Inflammatory macrophage treated with lipopolysaccharide for 4 hours (primary cell): Measurements from ENCODE around the gene FAS.
"Not testable (repeated sequence)": the region's sequence is repeated elsewhere in the genome, so short reads cannot be mapped to it uniquely, and the experiment has no call there.

Source experiments
- DNase-seq: peaks from one replicate; pipeline ENCODE4 v3.0.0-alpha.2; 2020

The FAS gene

GRCh38 chr10:88995156-88995876 is 4.7 kb downstream of the FAS start:
- no peak for DNase-seq

- DNase-seq, result peak; percentile 53
Observed at GRCh38 chr10:88996927-88997326, 6.3 kb downstream of the FAS start.

DNA sequence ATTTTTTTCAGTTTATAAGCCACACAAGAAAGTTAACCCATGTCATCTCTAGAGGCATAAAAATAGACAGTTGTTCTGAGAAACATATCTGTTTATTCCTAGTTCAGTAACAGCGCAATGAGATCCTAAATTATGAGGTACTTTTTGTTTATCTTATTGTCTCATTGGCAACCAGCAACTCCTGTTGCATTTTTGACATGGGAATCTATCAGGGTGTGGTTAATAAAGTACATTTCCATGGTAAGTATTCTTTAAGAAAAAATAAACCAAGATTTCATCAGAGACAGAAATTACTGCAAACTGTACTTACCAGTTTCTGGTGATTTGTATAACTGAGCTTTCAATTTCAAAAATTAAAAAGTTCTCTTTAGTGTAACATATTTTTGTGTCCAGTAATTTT is 9.0 kb downstream of the FAS start:
- peak; percentile 74 for DNase-seq

- DNase-seq, result no peak
Observed at GRCh38 chr10:89001024-89001728, 10.6 kb downstream of the FAS start.

- no peak for DNase-seq
Observed at GRCh38 chr10:89001729-89002072, 11.1 kb downstream of the FAS start.

GRCh38 chr10:89002226-89002978 is 11.8 kb downstream of the FAS start:
- DNase-seq, result no peak

DNA sequence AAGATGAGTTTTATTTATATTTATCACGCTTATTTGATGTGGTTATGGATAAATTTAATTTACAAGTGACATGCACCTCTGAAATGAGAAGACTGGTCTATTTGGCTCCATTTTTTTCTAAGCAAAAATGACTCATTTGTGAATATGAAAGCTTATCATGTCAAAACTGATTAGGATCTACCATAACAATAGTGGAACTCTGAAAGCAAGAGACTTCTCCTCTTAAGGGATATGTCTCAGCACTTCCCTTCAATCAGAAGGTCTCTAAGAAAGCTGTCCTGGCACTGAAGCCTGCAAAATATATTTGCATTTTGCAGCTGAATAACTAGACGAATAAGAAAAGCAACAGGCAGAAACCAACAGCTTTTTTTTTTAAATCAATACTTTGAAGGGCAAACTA is 12.7 kb downstream of the FAS start:
- no peak for DNase-seq

DNA sequence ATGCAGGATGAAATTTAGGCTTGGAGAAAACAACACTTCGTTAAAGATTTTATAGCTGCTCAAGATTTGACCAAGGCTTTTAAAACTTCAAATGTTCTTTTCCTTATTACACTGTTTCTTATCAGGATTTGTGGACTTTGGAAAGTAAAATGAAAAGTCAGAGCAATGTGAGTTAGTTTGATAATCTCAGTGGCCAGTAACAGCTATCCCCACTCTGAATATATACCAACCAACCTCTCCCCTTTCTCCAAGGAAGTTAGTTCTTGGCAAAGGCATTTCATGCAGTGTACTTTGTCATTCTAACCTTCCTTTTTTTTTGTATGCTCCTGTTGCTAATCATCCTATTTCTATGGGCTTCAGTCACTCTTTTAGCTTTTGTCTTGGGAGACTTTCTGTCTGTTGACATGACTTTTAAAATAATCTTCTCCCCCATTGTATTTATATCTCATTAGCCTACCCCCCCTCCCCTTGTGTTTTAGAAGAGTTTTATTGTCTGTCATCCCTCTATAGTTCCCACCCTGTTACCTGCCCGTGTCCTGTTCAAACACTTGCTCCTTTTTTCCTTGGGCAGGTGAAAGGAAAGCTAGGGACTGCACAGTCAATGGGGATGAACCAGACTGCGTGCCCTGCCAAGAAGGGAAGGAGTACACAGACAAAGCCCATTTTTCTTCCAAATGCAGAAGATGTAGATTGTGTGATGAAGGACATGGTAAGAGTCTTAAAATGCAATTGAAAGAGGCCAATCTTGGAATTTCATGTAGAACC is 16.7 kb downstream of the FAS start:
- DNase-seq, result no peak

DNA sequence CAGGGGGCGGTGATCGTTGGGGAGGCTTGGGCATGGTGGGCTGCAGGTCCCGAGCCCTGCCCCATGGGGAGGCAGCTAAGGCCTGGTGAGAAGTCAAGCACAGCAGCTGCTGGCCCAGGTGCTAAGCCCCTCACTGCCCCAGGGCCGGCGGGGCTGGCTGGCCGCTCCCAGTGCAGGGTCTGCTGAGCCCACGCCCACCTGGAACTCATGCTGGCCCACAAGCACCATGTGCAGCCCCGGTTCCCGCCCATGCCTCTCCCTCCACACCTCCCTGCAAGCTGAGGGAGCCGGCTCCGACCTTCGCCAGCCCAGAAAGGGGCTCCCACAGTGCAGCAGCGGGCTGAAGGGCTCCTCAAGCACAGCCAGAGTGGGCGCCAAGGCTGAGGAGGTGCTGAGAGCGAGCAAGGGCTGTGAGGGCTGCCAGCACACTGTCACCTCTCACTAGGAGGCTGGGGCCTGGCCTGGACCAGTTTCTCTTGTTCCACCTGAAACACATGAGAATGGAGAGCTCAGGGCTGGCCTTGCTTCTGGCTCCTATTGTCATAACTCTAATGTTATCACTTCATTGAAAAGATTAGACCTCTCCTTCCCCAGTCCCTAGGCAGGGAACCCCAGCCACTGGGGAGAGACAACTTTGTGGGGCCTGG is 28.2 kb downstream of the FAS start:
- not testable (repeated sequence) for DNase-seq

DNA sequence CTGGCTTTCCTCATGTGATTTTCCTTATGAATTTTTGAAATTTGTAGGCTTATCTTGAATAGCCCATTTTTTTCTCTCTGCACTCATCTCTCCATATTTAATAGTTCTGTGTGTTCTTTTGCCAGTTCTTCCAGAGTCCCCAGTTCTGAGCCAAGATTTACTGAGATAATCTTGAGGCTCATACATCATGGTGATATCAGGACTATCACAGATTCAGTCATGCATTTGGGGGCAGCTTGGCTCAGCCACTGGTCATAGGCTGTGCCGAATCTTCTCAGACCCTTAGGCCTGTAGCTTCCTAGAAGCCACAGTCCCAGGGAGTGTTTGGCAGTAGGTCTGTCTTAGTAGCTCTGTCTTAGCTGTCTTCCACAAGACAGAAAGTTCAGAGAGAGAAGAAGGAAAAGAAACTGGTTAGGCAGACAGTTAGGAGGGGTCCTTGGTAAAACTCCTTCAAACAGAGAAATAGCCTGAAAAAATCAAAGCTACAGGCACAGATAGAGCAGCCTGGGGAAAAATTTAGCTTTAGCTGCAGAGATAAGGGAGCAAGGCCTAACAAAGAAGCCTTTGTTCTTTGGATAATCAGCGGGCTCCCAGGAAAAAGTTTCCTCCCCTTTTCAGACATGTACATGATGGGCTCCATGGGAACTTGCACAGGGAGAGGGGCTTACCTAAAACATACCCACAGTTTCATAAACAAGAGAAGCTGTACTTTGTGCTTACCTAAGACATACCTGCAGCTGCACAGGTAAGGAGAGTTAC is 29.1 kb downstream of the FAS start:
- no peak for DNase-seq

DNA sequence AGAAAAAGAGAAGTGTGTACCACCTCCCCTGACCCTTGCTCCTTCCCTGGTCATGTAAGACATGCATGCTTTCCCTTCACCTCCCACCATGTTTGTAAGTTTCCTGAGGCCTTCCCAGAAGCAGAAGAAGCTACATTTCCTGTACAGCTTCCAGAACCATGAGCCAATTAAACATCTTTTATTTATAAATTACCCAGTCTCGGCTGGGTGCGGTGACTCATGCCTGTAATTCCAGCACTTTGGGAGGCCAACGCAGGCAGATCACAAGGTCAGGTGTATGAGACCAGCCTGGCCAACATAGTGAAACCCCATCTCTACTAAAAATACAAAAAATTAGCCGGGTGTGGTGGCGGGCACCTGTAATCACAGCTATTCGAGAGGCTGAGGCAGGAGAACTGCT is 30.9 kb downstream of the FAS start:
- not testable (repeated sequence) for DNase-seq

DNA sequence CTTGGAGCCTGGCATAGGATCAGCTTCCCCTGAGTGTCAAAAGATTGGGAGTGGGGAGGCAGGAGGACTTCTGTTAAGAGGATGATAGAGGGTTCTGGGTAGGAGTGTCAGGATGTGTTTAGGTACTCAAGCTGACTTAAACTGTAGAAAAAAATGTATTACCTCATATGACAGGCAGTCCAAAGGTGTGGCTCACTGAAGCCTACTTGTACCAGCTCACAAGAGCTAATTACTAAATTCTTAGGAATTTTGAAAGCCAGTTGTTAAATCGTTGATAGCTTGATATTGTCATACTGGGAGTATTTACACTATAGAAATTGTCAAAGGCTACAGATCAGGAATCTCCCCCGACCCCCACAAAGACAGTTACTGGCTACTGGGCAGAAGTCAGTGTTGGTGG is 32.1 kb downstream of the FAS start:
- DNase-seq, result no peak

DNA sequence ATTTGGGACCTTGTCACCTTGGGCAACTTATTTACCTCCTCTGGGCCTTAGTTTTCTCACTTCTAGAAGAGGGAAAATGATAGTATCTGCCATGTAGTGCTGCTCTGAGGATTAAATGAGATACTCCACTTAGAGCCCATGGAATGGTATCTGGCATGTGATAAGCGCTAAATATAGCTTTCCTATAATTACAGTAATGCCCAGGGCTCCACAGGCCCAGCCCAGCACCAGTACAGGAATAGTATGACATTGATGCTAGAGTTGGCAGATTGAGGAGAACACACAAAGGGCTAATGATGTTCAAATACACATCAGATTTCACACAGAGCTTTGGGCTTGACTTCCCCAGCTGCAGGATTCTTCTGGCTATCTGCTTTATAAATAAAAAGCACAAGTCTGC is 34.9 kb downstream of the FAS start:
- DNase-seq, result no peak

- DNase-seq, result no peak
Observed at GRCh38 chr10:89029181-89029580, 38.6 kb downstream of the FAS start.

- DNase-seq, result peak; percentile 80
Observed at GRCh38 chr10:89029785-89030437, 39.3 kb downstream of the FAS start.

- DNase-seq, result peak; percentile 79
Observed at GRCh38 chr10:89030791-89031190, 40.2 kb downstream of the FAS start.

- DNase-seq, result peak; percentile 96
Observed at GRCh38 chr10:89032141-89032891, 41.7 kb downstream of the FAS start.

DNA sequence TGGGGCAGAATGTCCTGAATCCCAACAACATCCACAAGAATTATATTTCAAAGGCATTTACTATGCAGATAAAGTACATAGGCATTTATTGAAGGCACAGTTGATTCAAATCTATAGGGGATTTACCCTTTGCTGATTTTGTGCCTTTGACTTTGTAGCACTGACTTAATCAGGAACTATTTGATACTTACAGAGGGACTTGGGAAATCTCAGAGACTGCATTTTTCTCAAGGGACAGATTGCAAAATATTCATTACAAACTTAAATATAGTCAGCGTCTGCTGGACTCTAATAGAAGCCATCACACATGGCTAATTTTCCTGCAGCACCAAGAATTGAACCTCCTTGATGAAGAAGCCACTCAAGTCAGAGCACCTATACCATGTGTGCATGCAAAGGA is 44.9 kb downstream of the FAS start:
- peak; percentile 80 for DNase-seq

- DNase-seq, result peak; percentile 70
Observed at GRCh38 chr10:89037096-89037495, 46.5 kb downstream of the FAS start.

DNA sequence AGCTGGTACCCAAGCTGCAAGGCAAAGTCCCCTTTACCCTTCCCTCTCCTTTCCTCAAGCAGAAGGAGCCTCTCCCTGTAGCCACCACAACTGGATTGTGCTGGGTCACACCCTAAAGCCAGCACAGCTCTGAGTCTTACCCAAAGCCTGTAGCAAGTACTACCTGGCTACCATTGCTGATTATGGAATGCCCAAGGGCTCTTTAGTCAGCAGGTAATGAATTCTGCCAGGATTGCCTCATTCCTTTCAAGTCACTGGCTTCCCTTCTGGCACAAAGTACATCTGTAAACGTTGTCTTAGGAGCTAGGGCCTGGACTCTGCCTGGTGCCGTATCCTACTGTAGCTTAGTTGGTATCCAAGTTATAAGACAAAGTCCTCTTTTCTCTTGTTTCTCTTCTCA is 52.0 kb downstream of the FAS start:
- no peak for DNase-seq

- no peak for DNase-seq
Observed at GRCh38 chr10:89043052-89043451, 52.5 kb downstream of the FAS start.
